CD14-positive monocyte (primary cell): ENCODE data around the gene BCAS1. TPM values are rescaled to one million over a fixed set of nuclear protein-coding genes. Genes with fewer than 3 reads are reported as not detected.
"Not testable (repeated sequence)": the region's sequence is repeated elsewhere in the genome, so short reads cannot be mapped to it uniquely, and the experiment has no call there.

ENCODE experiments used
- DNase-seq, 3 donors: peaks; one replicate each; pipeline ENCODE4 v3.0.0-alpha.2; 2011 to 2022
- H2AFZ ChIP-seq: 2 replicates; pipeline ENCODE4 v1.6.0; 2012; ENCODE audit warnings: mild to moderate bottlenecking, low read depth, low read length, inconsistent platforms; ENCODE audit not compliant: insufficient read depth, poor library complexity, severe bottlenecking
- H3K27ac ChIP-seq, 2 donors: 1 replicate in 1 of 2; 2 replicates in 1 of 2; pipeline ENCODE4 v1.5.1; 2012 to 2013; ENCODE audit warnings: low read length in 2 of 2, control low read depth in 1 of 2, inconsistent platforms in 1 of 2, low read depth in 1 of 2, mild to moderate bottlenecking in 1 of 2
- H3K27me3 ChIP-seq, 2 donors: one replicate each; pipeline versions ENCODE4 v1.6.0 to v1.6.1; 2011 to 2013; ENCODE audit warnings: low read length in 2 of 2; ENCODE audit not compliant: control insufficient read depth in 2 of 2, insufficient read depth in 2 of 2
- H3K36me3 ChIP-seq, 2 donors: replicated peaks in 1 of 2; 1 replicate in 1 of 2; 2 replicates in 1 of 2; pipeline versions ENCODE4 v1.5.1 to v1.6.1; 2012 to 2013; ENCODE audit warnings: low read length in 2 of 2, control low read depth in 1 of 2, inconsistent platforms in 1 of 2, mild to moderate bottlenecking in 1 of 2; ENCODE audit not compliant: insufficient read depth in 2 of 2, control insufficient read depth in 1 of 2
- H3K4me1 ChIP-seq, 2 donors: 1 replicate in 1 of 2; 2 replicates in 1 of 2; pipeline versions ENCODE4 v1.5.1 to v1.6.1; 2012 to 2013; ENCODE audit warnings: low read length in 2 of 2, control low read depth in 1 of 2, inconsistent platforms in 1 of 2, mild to moderate bottlenecking in 1 of 2, moderate library complexity in 1 of 2; ENCODE audit not compliant: insufficient read depth in 2 of 2, control insufficient read depth in 1 of 2
- H3K4me2 ChIP-seq: replicated peaks from 2 replicates; pipeline ENCODE3; 2012; ENCODE audit warnings: low read length, moderate library complexity, mild to moderate bottlenecking; ENCODE audit not compliant: poor library complexity, severe bottlenecking; ENCODE audit errors: extremely low read depth
- H3K4me3 ChIP-seq, 3 experiments: fragments of 200-600 bp in 1 of 3; sonication (generic) in 1 of 3; replicated peaks in 1 of 3; 1 replicate in 2 of 3; 2 replicates in 1 of 3; pipeline ENCODE4 v1.5.1; 2011 to 2013; ENCODE audit warnings: low read length in 3 of 3, mild to moderate bottlenecking in 3 of 3, control low read depth in 2 of 3, low read depth in 2 of 3, inconsistent platforms in 1 of 3, moderate library complexity in 1 of 3
- H3K79me2 ChIP-seq: 2 replicates; pipeline ENCODE4 v1.6.0; 2012; ENCODE audit warnings: mild to moderate bottlenecking, control low read depth, inconsistent platforms, low read length, moderate library complexity; ENCODE audit not compliant: insufficient read depth
- H3K9ac ChIP-seq: 2 replicates; pipeline ENCODE4 v1.6.0; 2017; ENCODE audit warnings: low read length, mild to moderate bottlenecking; ENCODE audit not compliant: insufficient read depth, poor library complexity, severe bottlenecking
- H3K9me3 ChIP-seq, 2 donors: replicated peaks in 1 of 2; 1 replicate in 1 of 2; 2 replicates in 1 of 2; pipeline versions ENCODE4 v1.5.1 to v1.6.1; 2012 to 2013; ENCODE audit warnings: low read length in 2 of 2, control low read depth in 1 of 2; ENCODE audit not compliant: control insufficient read depth in 1 of 2, insufficient read depth in 1 of 2
- H4K20me1 ChIP-seq: 2 replicates; pipeline ENCODE4 v1.6.0; 2012; ENCODE audit warnings: mild to moderate bottlenecking, low read length, control low read depth, moderate library complexity; ENCODE audit not compliant: insufficient read depth
- H3K27ac Mint-ChIP-seq, 7 donors: one replicate each; pipeline ENCODE4 v1.8.0; 2020; ENCODE audit warnings: mild to moderate bottlenecking in 7 of 7, mixed read lengths in 7 of 7, moderate library complexity in 6 of 7, inconsistent platforms in 2 of 7
- H3K27me3 Mint-ChIP-seq, 3 donors: one replicate each; pipeline ENCODE4 v1.8.0; 2021 to 2022; ENCODE audit warnings: low read depth in 3 of 3, mild to moderate bottlenecking in 3 of 3, mixed read lengths in 3 of 3, moderate library complexity in 3 of 3, inconsistent platforms in 1 of 3
- H3K36me3 Mint-ChIP-seq, 2 donors: one replicate each; pipeline ENCODE4 v1.8.0; 2020; ENCODE audit warnings: mixed read lengths in 2 of 2, inconsistent platforms in 1 of 2, mild to moderate bottlenecking in 1 of 2
- H3K4me1 Mint-ChIP-seq: one replicate; pipeline ENCODE4 v1.8.0; 2020; ENCODE audit warnings: mild to moderate bottlenecking, mixed read lengths
- H3K4me3 Mint-ChIP-seq, 2 donors: one replicate each; pipeline ENCODE4 v1.8.0; 2020; ENCODE audit warnings: mild to moderate bottlenecking in 2 of 2, mixed read lengths in 2 of 2, moderate library complexity in 1 of 2
- H3K9me3 Mint-ChIP-seq, 7 donors: one replicate each; pipeline ENCODE4 v1.8.0; 2020 to 2022; ENCODE audit warnings: mixed read lengths in 7 of 7, mild to moderate bottlenecking in 6 of 7, moderate library complexity in 6 of 7, inconsistent platforms in 2 of 7
- CTCF ChIP-seq: fragments of 200-600 bp; IDR thresholded peaks from one replicate; pipeline ENCODE4 v1.8.0; 2022; ENCODE audit warnings: antibody characterized with exemption, mild to moderate bottlenecking
- WGBS: methylation state at CpG from one replicate; pipeline ENCODE4 v1.1.5; 2013; ENCODE audit warnings: missing lambda C conversion rate; ENCODE audit not compliant: insufficient coverage; 5-methylcytosine and 5-hydroxymethylcytosine counted together
- intact Hi-C, 2 donors: fragments of 100-400 bp; cut with micrococcal nuclease; formaldehyde crosslinking; loops; one replicate each; pipeline versions ENCODE4 v1.15.0 to v1.15.1; 2023
- polyA plus RNA-seq, 3 donors: library from polyadenylated mRNA; depleted of rRNA in 1 of 3; unstranded in 2 of 3; stranded (reverse) in 1 of 3; fragments of 300-500 nt in 2 of 3; fragments of >200 nt in 1 of 3; fragmentation: Illumina TruSeq in 2 of 3; gene quantifications; 1 replicate in 2 of 3; 2 replicates in 1 of 3; pipeline ENCODE4 v1.2.3, GENCODE V29; 2012 to 2021

Gene BCAS1
- polyA plus RNA-seq, 3 donors = 0.01 to 0.02 TPM; not detected in 1

GRCh38 chr20:54013471-54013870 lies 56.9 kb downstream of the BCAS1 start:
- Histone ChIP-seq H4K20me1 (no peaks in the 10 kb centered on the region), H3K36me3 (no peaks in the 10 kb centered on the region), H3K4me2 (no peak overlapping the region), H2AFZ (no peak overlapping the region), H3K9me3 (no peaks in the 10 kb centered on the region), H3K79me2 (no peaks in the 10 kb centered on the region), H3K27me3 (no peaks in the 10 kb centered on the region), H3K9ac (no peak overlapping the region), H3K4me1 (peaks cover 19 to 23% of the 10 kb centered on the region in 2 donors), H3K4me3 (no peak overlapping the region), H3K27ac (no peak overlapping the region)
- no CpG with 5 or more reads among the region's 4 CpGs for WGBS
- Mint-ChIP-seq H3K4me1 (peaks cover 23% of the 10 kb centered on the region), H3K27me3 (peaks cover 2 to 4% (median 3%) of the 10 kb centered on the region in 3 donors), H3K36me3 (no peaks in the 10 kb centered on the region), H3K27ac (no peak overlapping the region), H3K4me3 (no peak overlapping the region), H3K9me3 (peaks cover 0 to 4% (median 0%) of the 10 kb centered on the region in 7 donors)
- DNase-seq = no peak
- intact Hi-C loops = no loop called here
- TF ChIP-seq CTCF = no peak

DNA sequence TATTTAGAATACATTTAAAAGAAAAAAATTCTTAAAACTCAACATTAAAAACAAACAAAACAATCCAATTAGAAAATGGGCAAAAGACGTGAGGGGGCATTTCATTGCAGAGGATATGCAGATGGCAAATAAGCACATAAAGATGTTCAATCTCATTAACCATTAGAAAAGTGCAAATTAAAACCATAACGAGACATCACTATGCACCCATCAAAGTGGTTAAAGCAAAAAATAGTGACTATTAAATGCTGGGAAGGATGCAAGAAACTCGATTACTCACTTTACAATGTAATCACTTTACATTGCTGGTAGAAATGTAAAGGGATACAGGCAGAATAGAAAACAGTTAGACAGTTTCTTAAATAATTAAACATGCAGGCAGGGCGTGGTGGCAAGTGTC lies 59.0 kb downstream of the BCAS1 start:
- H3K9ac ChIP-seq = no peak overlapping the region
- no peak overlapping the region for H3K4me3 ChIP-seq
- H3K27ac Mint-ChIP-seq = no peak overlapping the region
- TF ChIP-seq CTCF = no peak
- no peaks in the 10 kb centered on the region for H3K36me3 ChIP-seq
- no peaks in the 10 kb centered on the region for H3K27me3 ChIP-seq
- H3K4me3 Mint-ChIP-seq = no peak overlapping the region
- DNase-seq = no peak
- H3K36me3 Mint-ChIP-seq = no peaks in the 10 kb centered on the region
- H3K9me3 Mint-ChIP-seq = peaks cover 0 to 8% (median 1%) of the 10 kb centered on the region in 7 donors
- H3K79me2 ChIP-seq = no peaks in the 10 kb centered on the region
- WGBS = no CpG with 5 or more reads among the region's 4 CpGs
- peaks cover under 1 to 2% of the 10 kb centered on the region in 2 donors for H3K4me1 ChIP-seq
- intact Hi-C loops = no loop called here
- H3K4me2 ChIP-seq = no peak overlapping the region
- peaks cover 1% of the 10 kb centered on the region for H3K4me1 Mint-ChIP-seq
- H2AFZ ChIP-seq = no peak overlapping the region
- peaks cover 2 to 8% (median 4%) of the 10 kb centered on the region in 3 donors for H3K27me3 Mint-ChIP-seq
- H3K9me3 ChIP-seq = no peaks in the 10 kb centered on the region
- no peak overlapping the region for H3K27ac ChIP-seq
- no peaks in the 10 kb centered on the region for H4K20me1 ChIP-seq

- H3K27me3 Mint-ChIP-seq = peaks cover 4 to 13% (median 5%) of the 10 kb centered on the region in 3 donors
- H3K27ac Mint-ChIP-seq, intact Hi-C loops, H2AFZ ChIP-seq, H3K9ac ChIP-seq, H3K4me1 ChIP-seq, H3K4me3 ChIP-seq, H3K36me3 ChIP-seq, H3K4me3 Mint-ChIP-seq, H3K27ac ChIP-seq, H3K4me1 Mint-ChIP-seq, DNase-seq, H3K36me3 Mint-ChIP-seq, H4K20me1 ChIP-seq, H3K4me2 ChIP-seq, H3K27me3 ChIP-seq, H3K79me2 ChIP-seq: not testable (repeated sequence)
- peaks cover 8 to 19% (median 10%) of the 10 kb centered on the region in 7 donors for H3K9me3 Mint-ChIP-seq
- peaks cover 9 to 10% of the 10 kb centered on the region in 2 donors for H3K9me3 ChIP-seq
- 100% methylated on average over 5 of the region's 7 CpGs for WGBS
These were observed 64.2 kb downstream of the BCAS1 start for GRCh38 chr20:54006216-54006615.
